ENCODE measurements around the gene CTIF. TPM values are rescaled to one million over a fixed set of nuclear protein-coding genes. Genes with fewer than 3 reads are reported as not detected.

The CTIF gene
- total and polyA plus RNA-seq, 10 donors, result 5.2 to 39.2 (median 18.5) TPM

DNA sequence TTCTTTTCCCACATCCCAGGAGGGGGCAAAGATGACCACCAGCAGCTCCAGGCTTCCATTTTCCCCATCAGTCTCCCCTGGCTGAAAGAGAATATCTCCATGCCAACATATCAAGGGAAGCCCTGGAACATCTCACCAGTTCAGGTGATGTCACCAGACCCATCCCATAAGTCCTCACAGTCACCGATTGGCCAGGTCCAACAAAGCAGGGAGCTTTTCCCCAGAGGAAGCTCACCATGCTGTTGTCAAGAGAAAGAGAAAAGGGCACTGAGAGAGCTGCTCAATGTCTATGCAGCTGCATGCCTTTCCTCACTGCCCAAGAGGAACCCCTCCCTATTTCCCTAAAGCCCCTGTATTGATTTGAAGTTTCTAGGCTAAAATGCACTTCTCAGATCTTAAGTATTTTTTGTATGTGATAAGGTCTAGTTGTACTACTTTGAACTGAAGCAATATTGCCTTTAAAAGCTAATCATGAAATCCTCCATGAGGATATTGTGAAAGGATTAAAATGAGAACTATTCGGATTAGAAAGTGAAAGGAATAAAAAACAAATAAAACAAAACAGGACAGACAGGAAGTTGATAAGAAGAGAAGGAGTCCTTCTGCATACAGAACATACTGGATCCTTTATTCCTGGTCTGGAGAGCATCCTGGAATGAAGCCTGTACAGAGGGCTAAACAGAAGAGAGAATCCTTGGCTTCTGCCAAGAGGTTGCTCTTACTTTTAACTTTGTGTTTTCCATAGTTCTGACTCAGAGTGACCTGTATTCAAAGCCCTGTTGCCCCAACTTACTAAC, 45.2 kb upstream of the CTIF start:
- intact Hi-C loops (cut with DNase I; ENCODE audit: low total_unique reads), result no loop called here
- Histone ChIP-seq H3K27me3 (replicated peaks in 1 of 7) (peaks cover 0 to 20% (median 0%) of the 10 kb centered on the region in 7 donors), H3K36me3 (no peaks in the 10 kb centered on the region), H3K4me1 (peaks cover 0 to 11% (median 2%) of the 10 kb centered on the region in 6 donors), H3K4me3 (no peak overlapping the region), H3K9me3 (peaks cover 0 to 13% (median 1%) of the 10 kb centered on the region in 8 donors), H3K27ac (peak overlapping the region in 1 of 8 donors; percentile 20)
- DNase-seq, result no peak
- 30 to 47% (median 35%) methylated on average over 2 of the region's 2 CpGs for WGBS, 5 donors
- TF ChIP-seq POLR2A (IDR thresholded peaks at IDR 0.05) (no peak), POLR2AphosphoS5 (IDR thresholded peaks at IDR 0.05) (no peak)
- TF ChIP-seq, protein P1, sequence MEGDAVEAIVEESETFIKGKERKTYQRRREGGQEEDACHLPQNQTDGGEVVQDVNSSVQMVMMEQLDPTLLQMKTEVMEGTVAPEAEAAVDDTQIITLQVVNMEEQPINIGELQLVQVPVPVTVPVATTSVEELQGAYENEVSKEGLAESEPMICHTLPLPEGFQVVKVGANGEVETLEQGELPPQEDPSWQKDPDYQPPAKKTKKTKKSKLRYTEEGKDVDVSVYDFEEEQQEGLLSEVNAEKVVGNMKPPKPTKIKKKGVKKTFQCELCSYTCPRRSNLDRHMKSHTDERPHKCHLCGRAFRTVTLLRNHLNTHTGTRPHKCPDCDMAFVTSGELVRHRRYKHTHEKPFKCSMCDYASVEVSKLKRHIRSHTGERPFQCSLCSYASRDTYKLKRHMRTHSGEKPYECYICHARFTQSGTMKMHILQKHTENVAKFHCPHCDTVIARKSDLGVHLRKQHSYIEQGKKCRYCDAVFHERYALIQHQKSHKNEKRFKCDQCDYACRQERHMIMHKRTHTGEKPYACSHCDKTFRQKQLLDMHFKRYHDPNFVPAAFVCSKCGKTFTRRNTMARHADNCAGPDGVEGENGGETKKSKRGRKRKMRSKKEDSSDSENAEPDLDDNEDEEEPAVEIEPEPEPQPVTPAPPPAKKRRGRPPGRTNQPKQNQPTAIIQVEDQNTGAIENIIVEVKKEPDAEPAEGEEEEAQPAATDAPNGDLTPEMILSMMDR (IDR thresholded peaks at IDR 0.05 in 8 of 11, conservative IDR thresholded peaks at IDR 0.05 in 3 of 11), result no peak

DNA sequence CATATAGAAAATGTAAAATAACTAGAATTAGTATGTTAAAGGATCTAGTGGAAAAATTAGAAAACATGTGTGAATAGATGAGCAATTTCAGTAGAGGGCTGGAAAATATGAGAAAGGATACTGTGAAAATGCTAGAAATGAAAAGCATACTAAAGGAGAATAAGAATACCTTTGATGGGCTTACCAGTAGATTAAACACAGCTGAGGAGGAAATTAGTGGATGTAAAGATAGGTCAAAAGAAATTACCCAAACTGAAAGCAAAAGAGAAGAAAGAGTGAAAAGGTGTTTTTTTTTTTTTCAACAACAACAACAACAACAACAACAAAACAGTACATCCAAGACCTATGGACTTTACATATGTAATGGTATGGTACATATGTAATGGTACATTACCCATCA, 41.0 kb upstream of the CTIF start:
- TF ChIP-seq, protein P1 (IDR thresholded peaks at IDR 0.05 in 8 of 11, conservative IDR thresholded peaks at IDR 0.05 in 3 of 11), result no peak
- TF ChIP-seq POLR2AphosphoS5 (IDR thresholded peaks at IDR 0.05) (no peak), POLR2A (IDR thresholded peaks at IDR 0.05) (no peak)
- no peak for DNase-seq
- peaks cover 0 to 11% (median 2%) of the 10 kb centered on the region in 6 donors for H3K4me1 ChIP-seq
- H3K36me3 ChIP-seq, result no peaks in the 10 kb centered on the region
- no peak overlapping the region for H3K27ac ChIP-seq
- H3K4me3 ChIP-seq, result no peak overlapping the region
- H3K9me3 ChIP-seq, result peaks cover 0 to 13% (median 1%) of the 10 kb centered on the region in 8 donors
- intact Hi-C loops (cut with DNase I; ENCODE audit: low total_unique reads), result no loop called here
- peaks cover 0 to 20% (median 0%) of the 10 kb centered on the region in 7 donors for H3K27me3 ChIP-seq (replicated peaks in 1 of 7)

DNA sequence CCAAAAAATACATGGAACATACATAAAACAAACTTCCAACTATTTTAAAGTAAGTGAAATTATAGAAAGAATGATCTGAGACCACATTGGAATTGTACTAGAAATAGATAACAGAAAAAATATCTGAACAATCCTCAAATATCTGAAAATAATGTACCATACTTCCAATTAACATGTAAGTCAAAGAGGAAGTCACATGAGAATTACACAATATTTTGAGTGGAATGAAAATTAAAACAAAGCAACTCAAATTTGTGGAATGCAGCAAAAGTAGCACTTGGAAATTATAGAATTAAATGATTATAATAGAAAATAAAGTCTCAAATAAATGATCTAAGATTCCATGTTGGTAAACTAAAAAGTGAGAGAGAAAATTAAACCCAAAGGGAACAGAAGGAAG, 38.3 kb upstream of the CTIF start:
- Histone ChIP-seq H3K27ac (no peak overlapping the region), H3K9me3 (peaks cover 0 to 34% (median 9%) of the 10 kb centered on the region in 8 donors), H3K27me3 (replicated peaks in 1 of 7) (peaks cover 0 to 9% (median 0%) of the 10 kb centered on the region in 7 donors), H3K36me3 (no peaks in the 10 kb centered on the region), H3K4me1 (no peaks in the 10 kb centered on the region), H3K4me3 (no peak overlapping the region)
- no peak for TF ChIP-seq POLR2AphosphoS5 (IDR thresholded peaks at IDR 0.05)
- TF ChIP-seq POLR2A (IDR thresholded peaks at IDR 0.05), result no peak
- TF ChIP-seq, protein P1 (IDR thresholded peaks at IDR 0.05 in 8 of 11, conservative IDR thresholded peaks at IDR 0.05 in 3 of 11), result no peak
- intact Hi-C loops (cut with DNase I; ENCODE audit: low total_unique reads), result no loop called here
- DNase-seq, result no peak

DNA sequence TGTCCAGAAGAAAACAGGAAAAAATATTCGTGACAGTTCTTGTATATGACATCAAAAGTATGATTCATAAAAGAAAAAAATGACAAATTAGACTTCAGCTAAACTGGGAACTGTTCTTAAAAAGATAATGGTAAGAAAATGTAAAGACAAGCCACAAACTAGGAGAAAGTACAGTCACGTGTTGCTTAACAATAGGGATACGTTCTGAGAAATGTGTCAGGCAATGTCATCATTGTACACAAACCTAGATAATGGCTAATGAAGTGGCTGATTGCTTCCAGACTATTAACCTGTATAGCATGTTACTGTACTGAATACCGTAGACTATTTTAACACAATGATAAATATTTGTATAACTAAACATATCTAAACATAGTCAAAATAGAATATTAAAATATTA, 35.9 kb upstream of the CTIF start:
- 77 to 89% (median 83%) methylated on average over 4 of the region's 4 CpGs for WGBS, 5 donors
- no peak overlapping the region for H3K4me3 ChIP-seq
- peaks cover 0 to 49% (median 28%) of the 10 kb centered on the region in 8 donors for H3K9me3 ChIP-seq
- H3K4me1 ChIP-seq, result no peaks in the 10 kb centered on the region
- H3K27ac ChIP-seq, result no peak overlapping the region
- H3K36me3 ChIP-seq, result no peaks in the 10 kb centered on the region
- H3K27me3 ChIP-seq (replicated peaks in 1 of 7), result peaks cover 0 to 7% (median 0%) of the 10 kb centered on the region in 7 donors
- intact Hi-C loops (cut with DNase I; ENCODE audit: low total_unique reads), result no loop called here
- no peak for DNase-seq
- no peak for TF ChIP-seq POLR2A (IDR thresholded peaks at IDR 0.05)
